Mucosa of rectum (tissue), 2 donors: ENCODE measurements around the gene PHLPP1.
A peak's percentile ranks its signal among the peaks of the same experiment; 100 is the strongest.

Experiments used
- H3K27ac ChIP-seq, 2 donors: one replicate each; pipeline ENCODE4 v1.7.0; 2013; ENCODE audit warnings: inconsistent platforms in 2 of 2, low read depth in 2 of 2, low read length in 2 of 2
- H3K27me3 ChIP-seq, 2 donors: one replicate each; pipeline ENCODE4 v1.7.0; 2013; ENCODE audit warnings: low read length in 2 of 2; ENCODE audit not compliant: control insufficient read depth in 2 of 2, insufficient read depth in 2 of 2
- H3K36me3 ChIP-seq, 2 donors: one replicate each; pipeline ENCODE4 v1.7.0; 2013; ENCODE audit warnings: low read length in 2 of 2; ENCODE audit not compliant: control insufficient read depth in 2 of 2, insufficient read depth in 2 of 2
- H3K4me1 ChIP-seq, 2 donors: one replicate each; pipeline ENCODE4 v1.7.0; 2013; ENCODE audit warnings: low read length in 2 of 2, mild to moderate bottlenecking in 1 of 2; ENCODE audit not compliant: control insufficient read depth in 2 of 2, insufficient read depth in 2 of 2
- H3K4me3 ChIP-seq, 2 donors: one replicate each; pipeline ENCODE4 v1.7.0; 2013; ENCODE audit warnings: low read length in 2 of 2
- H3K9ac ChIP-seq, 2 donors: one replicate each; pipeline ENCODE4 v1.7.0; 2013; ENCODE audit warnings: low read length in 2 of 2, low read depth in 1 of 2, mild to moderate bottlenecking in 1 of 2
- H3K9me3 ChIP-seq, 2 donors: one replicate each; pipeline ENCODE4 v1.7.0; 2013; ENCODE audit warnings: low read length in 2 of 2; ENCODE audit not compliant: control insufficient read depth in 2 of 2
- donor health status: healthy.
- donor health status: Normal muscosa, but diverticular disease.

PHLPP1 gene

GRCh38 chr18:62769216-62769615 lies 53.9 kb downstream of the PHLPP1 start:
- Histone ChIP-seq H3K27ac (no peak overlapping the region), H3K36me3 (no peaks in the 10 kb centered on the region), H3K9me3 (no peaks in the 10 kb centered on the region), H3K27me3 (no peaks in the 10 kb centered on the region), H3K4me1 (peaks cover 4 to 8% of the 10 kb centered on the region in 2 donors), H3K9ac (no peak overlapping the region), H3K4me3 (no peak overlapping the region)

DNA sequence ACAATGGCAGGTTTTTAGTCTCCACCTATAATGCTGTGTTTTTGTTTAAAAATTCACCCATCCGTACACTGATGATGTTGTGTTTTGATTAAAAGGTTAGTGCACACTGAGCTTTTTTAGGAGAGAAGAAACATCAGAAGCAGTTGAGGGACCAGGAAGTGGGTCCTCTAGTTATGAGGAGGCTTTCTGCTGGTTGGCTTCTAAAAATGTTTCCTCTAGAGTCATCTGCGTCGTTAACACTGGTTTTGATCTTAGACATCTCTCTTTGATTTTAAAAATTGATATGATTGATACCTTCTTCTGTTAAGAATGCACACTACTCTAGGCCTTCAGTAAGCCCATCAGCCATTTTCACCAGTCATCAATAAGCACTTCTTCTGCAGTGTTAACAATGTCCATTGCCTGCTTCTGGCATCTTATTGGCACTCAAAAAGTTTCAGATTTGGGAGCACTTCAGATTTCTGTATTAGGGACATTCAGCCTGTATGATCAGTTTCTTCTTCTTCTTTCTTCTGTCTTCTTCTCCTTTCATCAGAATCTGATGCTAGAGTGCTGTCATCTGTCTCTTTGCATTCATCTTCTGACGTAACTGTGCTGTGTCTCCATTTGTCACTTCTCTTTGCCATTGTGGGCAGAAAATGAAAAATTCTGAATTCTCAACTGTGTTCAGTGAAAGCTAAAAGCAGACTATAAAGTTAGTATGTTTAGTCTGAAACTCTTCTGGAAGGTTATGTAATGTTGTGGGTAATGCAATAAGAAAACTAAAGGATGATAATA lies 56.3 kb downstream of the PHLPP1 start:
- Histone ChIP-seq H3K27ac (no peak overlapping the region), H3K9ac (no peak overlapping the region), H3K9me3 (no peaks in the 10 kb centered on the region), H3K27me3 (no peaks in the 10 kb centered on the region), H3K4me3 (no peak overlapping the region), H3K4me1 (peaks cover 4 to 8% of the 10 kb centered on the region in 2 donors), H3K36me3 (no peaks in the 10 kb centered on the region)

- H3K36me3 ChIP-seq: no peaks in the 10 kb centered on the region
- H3K9me3 ChIP-seq: no peaks in the 10 kb centered on the region
- H3K9ac ChIP-seq: no peak overlapping the region
- H3K4me3 ChIP-seq: no peak overlapping the region
- no peaks in the 10 kb centered on the region for H3K27me3 ChIP-seq
- H3K4me1 ChIP-seq: peaks cover 4 to 8% of the 10 kb centered on the region in 2 donors
- H3K27ac ChIP-seq: peak overlapping the region in 1 of 2 donors; percentile 19
Observed at GRCh38 chr18:62772860-62773584, 57.7 kb downstream of the PHLPP1 start.

GRCh38 chr18:62773691-62774090 lies 58.4 kb downstream of the PHLPP1 start:
- Histone ChIP-seq H3K36me3 (no peaks in the 10 kb centered on the region), H3K9me3 (no peaks in the 10 kb centered on the region), H3K4me1 (peaks cover 2 to 4% of the 10 kb centered on the region in 2 donors), H3K27ac (no peak overlapping the region), H3K4me3 (no peak overlapping the region), H3K9ac (no peak overlapping the region), H3K27me3 (no peaks in the 10 kb centered on the region)

DNA sequence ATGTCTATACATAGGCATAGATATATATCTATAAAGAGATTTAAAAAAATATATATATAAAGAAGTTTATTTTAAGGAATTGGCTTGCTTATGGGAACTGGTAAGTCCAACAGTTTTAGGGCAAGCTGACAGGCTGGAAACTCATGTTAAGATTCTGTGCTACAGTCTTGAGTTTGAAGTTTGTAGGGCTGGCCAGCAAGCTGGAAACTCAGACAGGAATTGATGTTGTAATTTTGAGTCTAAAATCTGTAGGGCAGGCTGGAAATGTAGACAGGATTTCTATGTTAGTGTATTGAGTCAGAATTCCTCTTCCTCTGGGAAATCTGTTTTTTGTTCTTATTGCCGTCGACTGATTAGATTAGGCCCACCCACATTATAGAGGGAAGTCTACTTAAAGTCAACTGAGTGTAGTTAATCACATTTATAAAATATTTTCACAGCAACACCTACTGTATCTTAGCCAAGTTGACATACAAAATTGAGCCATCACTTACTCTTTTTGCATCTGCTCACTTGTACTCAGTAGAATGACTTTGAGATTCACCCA lies 60.8 kb downstream of the PHLPP1 start:
- Histone ChIP-seq H3K27ac (no peak overlapping the region), H3K4me1 (peaks cover 0 to 4% of the 10 kb centered on the region in 2 donors), H3K9me3 (no peaks in the 10 kb centered on the region), H3K36me3 (no peaks in the 10 kb centered on the region), H3K27me3 (no peaks in the 10 kb centered on the region), H3K4me3 (no peak overlapping the region), H3K9ac (no peak overlapping the region)

DNA sequence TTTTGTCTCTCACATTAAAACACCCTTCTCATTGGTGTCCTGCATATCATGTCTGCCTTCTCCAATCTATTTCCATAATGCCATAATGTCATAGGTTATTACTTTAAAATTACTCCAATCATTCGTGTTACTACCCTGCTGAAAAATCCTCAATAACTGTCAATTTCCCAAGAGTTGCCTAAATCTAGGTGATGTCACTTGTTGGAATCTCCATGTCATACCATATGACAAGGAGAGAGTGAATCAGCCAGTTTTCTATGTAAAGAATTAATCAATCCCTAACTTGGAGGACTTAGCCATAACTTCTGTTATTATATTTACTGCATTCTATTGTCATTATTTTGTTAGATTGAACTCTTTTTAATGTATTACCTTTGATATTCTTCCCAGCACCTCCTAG lies 62.5 kb downstream of the PHLPP1 start:
- Histone ChIP-seq H3K9me3 (no peaks in the 10 kb centered on the region), H3K9ac (no peak overlapping the region), H3K36me3 (no peaks in the 10 kb centered on the region), H3K27me3 (no peaks in the 10 kb centered on the region), H3K27ac (no peak overlapping the region), H3K4me1 (peaks cover 0 to 8% of the 10 kb centered on the region in 2 donors), H3K4me3 (no peak overlapping the region)

GRCh38 chr18:62778976-62779869 lies 63.9 kb downstream of the PHLPP1 start:
- Histone ChIP-seq H3K36me3 (no peaks in the 10 kb centered on the region), H3K9ac (no peak overlapping the region), H3K4me1 (peaks cover 0 to 5% of the 10 kb centered on the region in 2 donors), H3K27ac (no peak overlapping the region), H3K9me3 (no peaks in the 10 kb centered on the region), H3K27me3 (no peaks in the 10 kb centered on the region), H3K4me3 (no peak overlapping the region)

- Histone ChIP-seq H3K9ac (no peak overlapping the region), H3K27me3 (no peaks in the 10 kb centered on the region), H3K27ac (no peak overlapping the region), H3K9me3 (no peaks in the 10 kb centered on the region), H3K4me1 (peaks cover 0 to 7% of the 10 kb centered on the region in 2 donors), H3K4me3 (no peak overlapping the region), H3K36me3 (no peaks in the 10 kb centered on the region)
Observed at GRCh38 chr18:62781262-62781661, 65.9 kb downstream of the PHLPP1 start.

GRCh38 chr18:62781893-62782292 lies 66.6 kb downstream of the PHLPP1 start:
- H3K4me3 ChIP-seq: no peak overlapping the region
- H3K27me3 ChIP-seq: no peaks in the 10 kb centered on the region
- H3K27ac ChIP-seq: no peak overlapping the region
- no peak overlapping the region for H3K9ac ChIP-seq
- H3K36me3 ChIP-seq: no peaks in the 10 kb centered on the region
- no peaks in the 10 kb centered on the region for H3K9me3 ChIP-seq
- H3K4me1 ChIP-seq: peaks cover 0 to 7% of the 10 kb centered on the region in 2 donors
